ENCODE results near the gene HOXC9.

Gene HOXC9

DNA sequence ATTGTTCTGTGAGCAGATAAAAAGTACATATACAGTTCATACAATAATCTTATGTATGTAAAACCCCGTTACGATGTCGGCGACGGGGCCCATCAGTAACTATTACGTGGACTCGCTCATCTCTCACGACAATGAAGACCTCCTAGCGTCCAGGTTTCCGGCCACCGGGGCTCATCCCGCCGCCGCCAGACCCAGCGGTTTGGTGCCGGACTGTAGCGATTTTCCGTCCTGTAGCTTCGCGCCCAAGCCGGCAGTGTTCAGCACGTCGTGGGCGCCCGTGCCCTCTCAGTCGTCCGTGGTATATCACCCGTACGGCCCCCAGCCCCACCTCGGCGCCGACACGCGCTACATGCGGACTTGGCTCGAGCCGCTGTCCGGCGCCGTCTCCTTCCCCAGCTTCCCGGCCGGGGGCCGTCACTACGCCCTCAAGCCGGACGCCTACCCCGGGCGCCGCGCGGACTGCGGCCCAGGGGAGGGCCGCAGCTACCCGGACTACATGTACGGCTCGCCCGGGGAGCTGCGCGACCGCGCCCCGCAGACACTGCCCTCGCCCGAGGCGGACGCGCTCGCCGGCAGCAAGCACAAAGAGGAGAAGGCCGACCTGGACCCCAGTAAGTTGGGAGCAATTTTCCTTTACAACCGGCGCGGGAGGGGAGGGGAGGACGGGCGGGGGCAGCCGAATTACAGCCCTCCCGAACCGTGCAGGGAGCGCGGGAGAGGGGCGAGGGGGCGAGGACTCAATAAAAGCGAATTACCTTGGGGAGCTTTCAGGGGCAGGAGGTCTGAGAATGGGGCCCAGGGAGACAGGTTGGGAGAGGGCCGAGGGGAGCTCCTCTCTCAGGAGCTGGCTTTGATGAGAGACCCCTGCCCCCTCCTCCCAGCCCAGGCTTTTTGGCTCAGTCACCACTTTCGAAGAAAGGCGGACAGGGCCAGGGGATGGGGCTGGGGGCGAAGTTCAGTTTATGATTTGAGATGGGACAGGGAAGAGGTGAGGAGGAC, at the start of gene HOXC9:
TSS of gene HOXC9 (plus strand) at position 46 of the 999 bp plus-strand sequence. CDS start at position 74, 28 bp downstream.
- DNase-seq (ENCODE audit: low read depth in 2 of 2) = no peak

DNA sequence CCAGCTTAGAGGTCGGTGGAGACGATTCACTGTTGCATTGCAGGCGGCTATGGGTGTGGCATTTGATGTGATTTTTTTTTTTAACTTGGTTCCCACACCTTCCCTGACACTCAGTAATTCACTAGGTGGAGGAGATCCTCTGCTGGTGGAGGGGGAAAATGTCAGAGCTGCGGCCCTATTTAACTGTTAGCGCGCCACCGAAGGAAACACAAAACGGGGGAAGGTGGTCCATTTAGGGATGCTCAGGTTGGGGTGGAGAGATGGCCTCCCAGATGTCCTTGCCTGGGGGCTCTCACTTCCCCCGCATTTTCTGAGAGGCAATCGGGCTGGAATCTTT, 49.6 kb upstream of the HOXC9 start:
- no peak for DNase-seq (ENCODE audit: low read depth in 2 of 2)

DNA sequence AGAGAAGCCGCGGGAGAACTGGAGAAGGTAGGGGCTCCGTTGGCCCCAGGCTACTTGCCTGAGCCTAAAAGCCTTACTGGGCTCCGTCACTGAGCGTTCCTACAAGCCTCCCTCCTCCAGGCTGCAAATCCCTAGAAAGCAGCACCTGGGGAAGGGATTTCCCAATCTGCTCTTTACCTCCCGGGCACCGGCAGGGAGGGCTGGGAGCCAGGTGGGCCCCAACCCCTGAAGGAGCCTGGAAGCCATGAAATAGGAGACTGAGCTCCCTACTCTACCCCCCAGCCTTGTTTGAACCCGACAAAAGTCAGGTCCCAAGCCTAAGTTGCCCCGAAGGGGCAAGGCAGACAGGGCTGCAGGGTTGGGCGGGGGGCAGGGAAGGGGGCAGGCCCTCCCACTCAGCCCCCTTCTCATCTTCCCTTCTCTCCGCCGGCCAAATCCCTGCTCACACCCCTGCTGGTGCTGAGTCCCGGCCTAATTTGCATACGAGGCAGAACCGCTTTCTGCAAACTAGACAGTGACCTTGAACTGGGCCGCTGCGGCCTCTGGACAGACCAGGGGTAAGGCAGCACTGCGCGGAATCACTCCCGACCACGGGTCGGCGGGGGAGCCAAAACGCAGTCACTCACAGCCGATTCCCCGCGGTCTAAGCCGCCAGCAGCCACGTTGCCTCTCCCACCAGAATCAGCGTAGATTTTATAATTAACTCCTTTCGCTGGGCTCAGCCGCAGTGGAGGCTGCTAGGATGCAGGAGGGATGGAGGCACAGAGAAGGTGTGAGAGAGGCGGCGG, 49.0 kb upstream of the HOXC9 start:
- DNase-seq (ENCODE audit: low read depth in 2 of 2) = no peak

DNA sequence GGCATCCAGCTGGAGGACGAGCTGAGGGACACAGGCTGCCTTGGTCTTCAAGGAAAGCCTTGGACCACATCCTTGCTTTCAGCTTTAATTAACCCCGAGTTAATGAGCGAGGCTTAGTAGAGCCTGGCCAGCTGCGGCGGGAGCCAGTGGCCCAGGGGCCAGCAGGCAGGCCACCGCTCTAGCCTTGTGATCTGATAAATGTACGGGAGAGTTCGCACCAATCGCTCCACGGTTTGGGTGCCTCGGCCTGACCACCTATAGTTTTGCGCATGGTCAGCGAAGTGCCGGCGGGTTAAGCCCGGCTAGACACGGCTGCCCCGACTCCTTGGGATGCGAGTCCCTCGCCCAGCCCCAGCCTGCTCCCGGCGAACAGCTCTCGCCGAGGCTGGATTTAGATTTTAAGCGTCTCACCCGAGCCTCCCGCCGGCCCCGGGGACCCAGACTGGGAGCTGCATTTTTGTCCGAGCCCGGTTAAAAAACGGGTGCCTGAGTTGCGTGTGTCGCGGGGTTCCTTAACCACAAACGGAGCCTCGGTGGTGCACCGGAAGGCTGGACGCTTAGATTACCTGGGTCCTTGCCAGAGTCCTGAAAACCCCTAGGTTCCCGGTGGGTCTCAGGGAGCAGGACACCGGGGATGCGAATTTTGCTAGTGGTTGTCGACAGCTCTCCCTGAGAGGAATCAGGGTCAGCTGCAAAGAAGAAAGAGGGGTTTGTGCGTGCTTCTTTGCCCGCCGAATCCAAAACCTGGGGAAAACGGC, 48.2 kb upstream of the HOXC9 start:
- no peak for DNase-seq (ENCODE audit: low read depth in 2 of 2)

DNA sequence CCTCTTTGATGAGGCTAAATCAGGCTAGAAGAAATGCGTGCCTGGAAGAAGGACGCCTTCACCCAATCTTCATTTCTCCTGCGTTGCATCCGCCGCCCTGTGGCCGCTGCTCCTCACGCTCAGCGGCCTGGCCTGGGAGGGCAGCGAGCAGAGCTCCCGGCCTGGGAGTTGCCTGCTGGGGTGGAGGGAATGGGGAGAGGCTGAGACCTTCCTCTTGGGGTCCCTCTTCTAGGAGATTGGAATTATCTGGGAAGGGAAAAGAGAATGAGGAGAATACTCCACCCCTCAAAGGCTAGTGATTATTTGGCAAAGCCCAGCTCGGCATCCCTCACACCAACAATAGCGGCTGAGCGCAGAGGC, 47.6 kb upstream of the HOXC9 start:
- no peak for DNase-seq (ENCODE audit: low read depth in 2 of 2)

DNA sequence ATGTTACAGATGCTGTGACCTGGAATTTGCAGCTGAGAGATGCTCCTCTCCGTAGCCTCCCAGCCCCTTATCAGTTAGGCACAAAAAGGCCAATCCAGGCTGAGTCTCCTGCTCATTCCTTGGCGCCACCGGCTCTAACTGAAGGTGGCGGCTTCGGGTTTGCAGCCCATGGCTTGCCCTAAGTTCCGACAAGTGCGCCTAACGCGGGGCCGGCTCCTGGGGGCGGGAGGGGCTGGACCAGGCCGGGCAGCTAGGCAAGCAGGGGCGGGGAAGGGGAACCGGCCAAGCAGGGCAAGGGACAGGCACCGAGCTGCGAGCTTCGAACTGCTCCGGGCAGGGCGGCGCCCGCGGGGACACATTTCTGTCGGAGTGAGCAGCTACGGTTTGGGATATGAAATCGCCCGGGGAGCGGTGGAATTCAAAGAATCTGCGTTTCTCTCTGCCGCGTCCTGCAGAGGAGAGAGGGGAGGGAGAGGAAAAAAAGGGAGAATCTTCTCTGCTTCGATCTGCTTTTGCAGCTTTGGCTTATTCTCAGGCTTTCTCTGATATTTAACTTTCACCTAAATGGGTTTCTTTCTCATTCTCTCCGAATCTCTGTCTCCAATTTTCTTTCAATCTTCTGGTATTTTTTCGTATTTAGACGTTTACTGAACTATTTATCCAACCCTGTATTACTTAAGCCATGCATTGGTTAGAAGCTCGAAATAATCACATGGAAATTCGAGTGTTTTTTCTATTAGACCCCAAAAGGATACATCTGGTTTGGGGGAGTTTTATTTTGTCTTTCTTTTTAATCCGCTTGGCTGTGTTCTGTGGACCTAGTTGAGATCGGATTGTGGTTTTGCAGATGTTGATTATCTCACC, 46.9 kb upstream of the HOXC9 start:
- no peak for DNase-seq (ENCODE audit: low read depth in 2 of 2)

DNA sequence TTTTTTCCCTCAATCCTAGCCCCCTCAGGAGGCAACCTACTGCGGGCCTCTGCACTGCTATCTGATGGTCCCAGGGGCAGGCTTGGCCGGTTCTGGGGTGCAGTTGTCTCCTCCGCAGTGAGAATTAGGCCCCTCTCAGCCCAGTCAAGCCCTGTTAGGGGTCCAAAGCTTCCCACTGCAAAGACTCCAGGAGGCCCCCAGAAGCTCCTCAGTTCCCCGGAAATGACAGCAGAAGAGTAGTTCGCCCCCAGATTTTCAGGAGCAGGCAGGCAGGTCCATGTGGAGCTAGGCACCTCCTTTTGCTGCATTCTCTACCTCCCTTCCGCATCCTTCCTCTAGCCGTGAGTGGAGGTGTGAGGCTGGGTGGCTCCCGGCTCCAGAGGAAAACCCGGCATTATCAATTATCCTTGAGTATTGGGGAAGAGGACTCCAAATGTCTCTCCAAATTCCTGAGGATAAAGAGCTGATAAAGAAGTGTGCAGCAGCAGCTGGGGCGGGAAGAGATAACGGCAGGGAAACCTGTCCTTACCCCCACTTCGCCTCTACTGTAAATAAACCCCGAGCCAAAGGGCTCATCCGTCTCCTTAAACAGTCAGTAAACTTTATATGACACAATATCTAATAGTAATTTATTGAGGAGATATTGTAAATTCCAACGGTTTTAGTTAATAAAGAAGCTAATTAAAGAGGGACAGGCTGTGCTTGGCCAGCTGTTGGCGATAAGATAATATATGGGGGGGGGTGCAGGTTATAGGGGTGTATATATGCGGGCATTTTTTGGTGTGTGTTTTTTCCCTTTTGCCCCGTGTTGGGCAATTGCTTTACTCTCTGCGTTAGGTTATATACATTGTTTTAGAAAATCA, 45.9 kb upstream of the HOXC9 start:
- DNase-seq (ENCODE audit: low read depth in 2 of 2) = no peak

DNA sequence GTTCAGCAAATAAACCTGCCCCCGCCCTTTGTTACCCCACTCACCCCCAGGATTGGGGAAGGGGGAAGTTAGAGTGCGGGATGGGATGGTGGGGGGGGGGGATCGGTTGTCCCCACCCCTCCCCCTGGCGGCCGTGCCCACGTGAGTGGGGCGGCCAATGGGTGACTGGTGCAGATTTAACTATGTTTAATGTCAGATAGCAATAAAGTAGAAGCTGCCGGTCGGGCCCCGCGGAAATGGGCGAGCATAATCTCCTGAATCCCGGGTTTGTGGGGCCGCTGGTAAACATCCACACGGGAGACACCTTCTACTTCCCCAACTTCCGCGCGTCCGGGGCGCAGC, 45.3 kb upstream of the HOXC9 start, which contains the start of gene HOXC12:
TSS of gene HOXC12 (plus strand) at position 210 of the 342 bp plus-strand sequence. CDS start at position 237, 27 bp downstream.
- no peak for DNase-seq (ENCODE audit: low read depth in 2 of 2)

DNA sequence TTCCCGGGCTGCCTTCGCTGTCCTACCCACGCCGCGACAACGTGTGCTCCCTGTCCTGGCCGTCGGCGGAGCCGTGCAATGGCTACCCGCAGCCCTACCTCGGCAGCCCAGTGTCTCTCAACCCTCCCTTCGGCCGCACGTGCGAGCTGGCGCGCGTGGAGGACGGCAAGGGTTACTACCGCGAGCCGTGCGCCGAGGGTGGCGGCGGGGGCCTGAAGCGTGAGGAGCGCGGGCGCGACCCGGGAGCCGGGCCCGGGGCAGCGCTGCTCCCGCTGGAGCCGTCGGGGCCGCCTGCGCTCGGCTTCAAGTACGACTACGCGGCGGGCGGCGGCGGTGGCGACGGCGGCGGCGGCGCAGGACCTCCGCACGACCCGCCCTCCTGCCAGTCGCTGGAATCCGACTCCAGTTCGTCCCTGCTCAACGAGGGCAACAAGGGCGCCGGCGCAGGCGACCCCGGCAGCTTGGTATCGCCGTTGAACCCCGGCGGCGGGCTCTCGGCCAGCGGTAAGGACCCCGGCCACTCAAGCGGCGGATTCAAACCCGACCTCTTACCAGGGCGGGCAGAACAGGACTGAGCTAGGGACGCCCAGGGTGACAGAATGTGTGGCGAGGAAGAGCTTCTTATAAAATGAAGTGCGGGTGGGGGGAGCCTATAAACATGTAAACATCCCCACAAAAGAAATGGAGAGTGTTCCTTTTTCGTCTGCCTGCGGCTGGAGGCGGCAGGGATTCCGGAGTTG, 44.8 kb upstream of the HOXC9 start:
- no peak for DNase-seq (ENCODE audit: low read depth in 2 of 2)

DNA sequence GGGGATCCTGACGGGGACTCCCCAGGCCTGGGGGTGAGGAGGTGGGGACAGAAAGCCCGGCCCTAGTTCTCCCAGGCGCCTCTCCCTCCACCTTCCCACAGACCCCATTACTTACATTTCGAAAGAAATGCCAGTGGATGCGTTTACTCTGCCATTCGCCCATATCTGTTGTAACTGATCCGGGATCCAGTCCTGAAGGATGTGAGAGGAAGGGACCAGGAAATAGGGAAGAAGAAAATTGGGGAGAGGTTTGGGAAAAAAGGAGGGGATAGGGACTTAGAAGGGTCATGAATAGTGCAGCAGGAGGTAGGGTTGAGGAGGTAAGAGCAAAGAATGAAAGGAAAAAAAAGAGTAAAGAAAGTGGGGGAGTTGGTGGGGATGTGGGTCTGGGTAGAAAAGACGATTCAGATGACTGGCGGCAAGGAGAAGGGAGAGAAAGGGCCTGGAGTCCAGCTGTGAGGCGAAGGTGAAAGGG, 44.1 kb upstream of the HOXC9 start:
- no peak for DNase-seq (ENCODE audit: low read depth in 2 of 2)

DNA sequence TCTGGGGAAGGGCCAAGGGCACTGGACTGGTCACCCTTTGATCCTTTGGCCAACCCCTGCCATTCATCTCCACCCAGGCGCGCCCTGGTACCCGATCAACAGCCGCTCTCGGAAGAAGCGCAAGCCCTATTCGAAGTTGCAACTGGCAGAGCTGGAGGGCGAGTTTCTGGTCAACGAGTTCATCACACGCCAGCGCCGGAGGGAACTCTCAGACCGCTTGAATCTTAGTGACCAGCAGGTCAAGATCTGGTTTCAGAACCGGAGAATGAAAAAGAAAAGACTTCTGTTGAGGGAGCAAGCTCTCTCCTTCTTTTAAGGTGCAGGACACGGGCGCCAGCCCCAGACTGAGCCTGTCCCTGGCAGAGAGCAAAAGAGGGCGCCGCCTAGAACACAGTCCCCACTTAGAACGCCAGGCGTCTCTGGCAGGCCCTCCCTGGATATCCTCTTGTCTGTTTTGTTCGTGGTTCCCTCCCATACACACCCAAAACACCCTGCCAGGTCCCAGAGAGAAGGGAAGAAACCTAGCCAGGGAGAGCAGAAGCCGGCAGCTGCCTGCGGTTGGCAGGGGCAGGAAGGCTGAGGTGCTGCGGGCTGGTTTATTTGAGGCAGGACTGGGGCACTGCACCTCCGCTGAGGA, 43.6 kb upstream of the HOXC9 start:
- DNase-seq (ENCODE audit: low read depth in 2 of 2) = no peak

DNA sequence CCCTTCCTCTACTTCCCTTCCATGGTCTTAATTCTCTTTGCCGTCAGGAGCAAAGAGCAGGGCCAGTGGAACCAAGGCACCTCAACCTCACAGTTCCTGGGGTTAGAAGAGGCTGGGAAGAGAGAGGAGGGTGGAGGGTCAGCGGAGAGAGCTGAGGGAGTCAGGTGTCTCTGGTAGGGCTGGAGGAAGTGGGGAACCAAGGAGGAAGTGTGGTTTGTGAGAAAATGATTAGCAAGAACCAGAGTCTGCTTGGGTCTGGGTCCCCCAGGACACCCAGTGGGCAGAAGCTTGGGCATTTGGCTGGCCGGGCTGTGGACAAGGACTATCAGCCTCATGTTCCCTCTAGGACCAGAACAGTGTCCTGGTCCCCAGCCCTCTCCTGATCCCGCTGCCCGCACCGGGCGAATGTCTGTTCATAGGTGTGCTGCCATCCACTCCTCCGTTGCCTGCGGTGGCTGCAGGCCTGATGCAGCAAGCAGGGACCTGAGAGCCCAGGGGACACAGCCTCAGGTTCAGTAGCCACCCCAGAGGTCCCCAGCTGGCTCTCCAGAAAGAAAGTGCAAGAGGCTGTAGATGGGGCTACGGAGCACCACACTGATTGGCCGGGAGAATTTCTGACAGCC, 42.9 kb upstream of the HOXC9 start:
- no peak for DNase-seq (ENCODE audit: low read depth in 2 of 2)

DNA sequence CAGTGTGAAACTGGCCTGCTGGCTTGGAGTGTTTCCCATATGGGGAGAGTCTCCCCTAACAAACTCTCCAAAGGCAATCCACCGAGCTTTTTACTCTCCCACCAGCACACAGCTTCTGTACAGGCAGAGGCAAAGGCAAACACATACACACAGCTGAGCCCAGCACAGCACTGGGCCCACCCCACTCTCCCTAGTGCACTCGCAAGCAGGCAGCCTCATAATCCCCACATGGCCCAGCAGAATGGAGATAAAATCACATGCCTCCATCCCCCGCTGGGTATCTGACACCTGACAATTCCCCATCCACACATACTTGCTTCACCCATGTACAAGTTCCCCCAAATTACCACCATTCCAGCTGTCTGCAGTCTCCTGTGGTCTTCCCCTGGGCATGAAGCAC, 41.8 kb upstream of the HOXC9 start:
- DNase-seq (ENCODE audit: low read depth in 2 of 2) = no peak

DNA sequence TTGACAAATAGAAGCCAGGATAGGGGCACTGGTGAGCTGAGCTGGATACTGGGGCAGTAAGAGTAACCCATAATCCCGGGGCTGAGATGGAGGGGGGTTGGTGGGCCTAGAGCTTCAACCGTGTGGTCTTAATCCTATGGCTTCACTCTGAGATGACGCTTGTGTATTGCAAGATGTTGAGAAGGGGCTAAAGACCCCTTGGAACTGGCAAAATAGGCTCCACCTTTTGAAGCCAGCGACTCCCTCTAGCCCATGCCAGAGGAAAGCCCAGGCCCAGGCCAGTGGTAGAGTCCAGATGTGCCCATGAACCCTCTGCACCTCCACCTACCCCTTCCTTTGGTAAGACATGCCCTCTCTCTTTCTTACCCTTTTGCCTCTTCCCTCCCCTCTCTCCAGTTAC, 40.6 kb upstream of the HOXC9 start:
- no peak for DNase-seq (ENCODE audit: low read depth in 2 of 2)

DNA sequence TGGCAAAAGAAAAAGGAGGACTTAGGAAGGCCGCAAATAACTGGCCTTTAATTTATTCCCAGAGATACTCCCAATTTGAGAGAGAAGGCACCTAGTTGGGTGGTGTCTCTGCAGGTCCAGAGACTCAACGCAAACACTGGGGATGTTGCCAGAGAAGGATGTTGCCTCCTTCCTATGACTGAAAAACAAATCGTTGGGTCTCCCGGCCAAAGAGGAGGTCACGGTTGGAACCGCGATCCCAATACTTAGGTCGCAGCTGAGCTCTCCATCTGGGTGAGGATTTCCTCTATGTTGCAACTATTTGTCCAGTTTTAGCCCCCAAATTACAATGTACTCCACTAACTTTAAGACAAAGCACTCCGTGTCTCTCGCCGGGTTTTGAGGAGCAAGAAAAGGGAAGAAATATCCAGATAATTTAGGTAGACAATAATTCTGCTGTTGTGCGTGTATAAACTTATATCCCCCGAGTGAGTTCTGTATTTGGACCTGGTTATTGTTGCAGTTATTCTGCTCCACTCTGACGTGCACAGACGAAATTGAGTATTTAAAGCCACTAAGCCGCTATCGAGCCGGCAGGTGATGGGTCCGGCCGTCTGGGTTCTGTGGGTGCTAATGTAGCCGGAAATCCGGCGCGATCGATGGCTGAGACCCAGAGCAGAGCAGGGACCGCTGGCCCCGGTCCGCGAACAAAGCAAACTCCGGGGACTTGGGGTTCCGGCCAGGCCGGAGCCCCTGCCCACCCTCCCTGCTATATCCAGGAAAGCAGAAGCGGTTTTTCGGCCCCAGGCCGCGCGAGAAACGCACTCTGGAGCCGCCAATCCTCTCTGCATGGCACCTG, 39.6 kb upstream of the HOXC9 start:
- DNase-seq (ENCODE audit: low read depth in 2 of 2) = no peak

DNA sequence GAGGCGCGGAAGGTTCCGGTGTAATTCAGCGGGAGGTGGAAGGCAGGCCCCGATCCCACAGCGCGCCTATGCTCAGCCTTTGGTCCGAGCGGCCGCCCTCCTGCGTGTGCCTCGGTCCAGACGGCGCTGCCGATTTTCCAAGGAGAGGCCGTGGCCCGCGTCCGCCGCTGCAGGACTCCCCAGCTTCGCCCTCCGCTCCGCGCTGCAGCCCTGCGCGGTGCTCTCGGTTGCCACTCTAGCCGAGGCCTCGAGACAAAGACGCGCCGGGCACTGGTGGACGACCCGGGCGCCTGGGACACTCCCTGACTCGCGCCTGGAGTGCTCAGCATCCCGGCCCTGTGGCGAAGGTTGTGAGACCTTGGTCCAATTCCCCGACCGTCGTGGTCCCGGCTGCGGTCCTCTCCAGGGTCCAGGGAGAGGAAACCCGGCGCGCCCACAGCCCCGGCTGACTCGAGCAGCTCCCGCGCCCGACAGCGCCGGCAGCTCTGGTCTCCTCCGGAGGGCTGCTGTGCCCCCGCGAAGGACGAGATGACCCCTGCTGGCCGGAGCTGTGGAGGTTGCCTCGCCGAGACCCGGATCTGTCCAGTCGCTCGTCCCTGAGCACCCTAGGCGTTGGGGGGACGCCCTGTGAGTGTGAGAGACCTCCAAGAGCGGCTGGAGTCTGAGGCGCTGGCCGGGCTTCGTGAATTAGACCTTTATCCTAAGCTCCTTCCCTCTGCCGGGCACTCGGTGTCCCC, 38.8 kb upstream of the HOXC9 start:
- no peak for DNase-seq (ENCODE audit: low read depth in 2 of 2)

DNA sequence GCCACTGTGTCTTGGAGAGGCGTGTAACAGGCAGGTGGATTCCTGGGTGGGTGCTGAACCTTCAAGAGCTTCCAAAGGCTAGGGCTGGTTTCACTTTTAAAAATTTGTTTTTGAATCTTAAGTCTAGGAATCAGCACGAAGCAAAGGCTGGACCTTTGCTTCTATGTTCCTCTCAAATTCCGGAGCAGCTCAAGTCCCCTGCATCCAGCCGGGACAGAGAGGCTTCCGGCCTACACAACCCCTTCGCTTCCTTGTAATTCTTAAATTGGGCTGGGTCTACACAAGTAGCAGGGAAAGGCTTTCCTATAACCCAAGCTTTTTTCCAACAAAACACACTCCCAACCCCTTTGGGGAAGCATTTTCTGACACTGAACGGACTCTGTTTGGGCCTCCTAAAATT, 37.0 kb upstream of the HOXC9 start:
- DNase-seq (ENCODE audit: low read depth in 2 of 2) = no peak

All from fibroblast of skin of left biceps (primary cell).